ENCODE results near the gene CTTNBP2. TPM values are rescaled to one million over a fixed set of nuclear protein-coding genes. Genes with fewer than 3 reads are reported as not detected.

The CTTNBP2 gene
- total RNA-seq, 2 experiments from 2014 or later = not detected

DNA sequence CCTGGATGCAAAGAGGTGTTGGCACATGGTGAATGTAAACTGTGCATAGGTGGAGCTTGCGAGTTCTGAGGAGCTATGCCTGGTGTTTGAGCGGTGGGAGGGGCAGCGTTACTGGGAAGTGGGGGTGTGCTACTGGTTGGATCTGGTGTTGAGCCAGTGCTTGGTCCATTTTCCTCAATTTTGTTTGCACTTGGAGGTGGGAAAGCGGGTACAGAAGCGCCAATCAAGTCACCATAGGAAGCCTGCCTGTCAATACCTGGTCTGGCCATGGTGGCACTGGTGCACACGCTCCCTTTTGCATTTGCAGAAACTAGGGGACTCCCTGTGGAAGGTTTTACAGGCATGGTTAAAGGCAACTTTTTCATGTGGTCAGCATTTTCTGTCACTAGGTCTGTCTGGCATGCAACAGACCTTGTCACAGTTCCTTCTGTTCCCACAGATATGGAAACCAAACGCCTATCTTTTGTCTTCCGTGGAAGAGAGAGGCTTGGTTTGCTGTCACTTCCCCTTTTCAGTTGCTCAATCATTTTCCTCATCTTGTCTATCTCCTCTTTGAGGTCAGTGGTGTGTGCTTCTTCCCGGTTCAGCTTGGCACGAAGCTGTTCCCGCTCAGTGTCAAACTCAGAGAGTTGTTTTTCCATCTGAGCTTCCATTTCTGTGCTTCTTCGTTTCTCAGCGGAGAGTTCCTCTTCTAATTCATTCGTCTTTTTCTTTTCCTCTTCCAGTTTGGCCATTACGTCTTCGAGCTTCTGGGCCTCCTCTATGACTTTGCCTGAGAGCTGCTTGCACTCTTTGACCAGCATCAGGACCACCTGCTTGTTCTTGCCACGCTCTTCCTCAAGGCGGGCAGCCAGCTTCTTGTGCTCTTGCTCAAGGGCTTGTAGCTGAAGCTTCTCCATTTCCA lies 81.1 kb downstream of the CTTNBP2 start:
- Mint-ChIP-seq H3K27ac (no peak overlapping the region), H3K4me1 (ENCODE audit: low read depth) (no peaks in the 10 kb centered on the region), H3K36me3 (ENCODE audit: low read depth) (no peaks in the 10 kb centered on the region), H3K4me3 (no peak overlapping the region), H3K27me3 (ENCODE audit: low read depth) (no peaks in the 10 kb centered on the region), H3K9me3 (ENCODE audit: insufficient read depth) (no peaks in the 10 kb centered on the region)
- DNase-seq (no peak), ATAC-seq (no peak)
- POLR2A ChIA-PET = no interaction called here
- CTCF ChIA-PET = no interaction called here

DNA sequence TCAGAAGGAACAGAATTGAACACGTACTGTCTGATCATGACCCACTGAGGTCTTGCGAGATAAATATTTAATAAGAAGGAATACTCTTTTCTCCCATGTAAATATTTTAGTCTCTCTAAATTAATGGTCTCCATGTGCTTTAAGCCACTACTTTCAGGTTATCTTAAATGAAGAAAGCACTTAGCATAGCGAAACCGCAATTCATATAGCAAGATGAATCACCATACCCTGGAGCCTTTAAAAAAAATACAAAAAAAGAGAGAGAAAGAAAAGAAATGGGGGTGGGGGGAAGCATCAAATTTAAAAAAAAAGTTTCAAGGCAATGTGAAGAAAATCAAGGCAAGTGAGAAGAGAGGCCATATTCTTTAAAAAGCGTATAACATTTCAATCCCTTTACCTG lies 82.5 kb downstream of the CTTNBP2 start:
- Mint-ChIP-seq H3K27ac (no peak overlapping the region), H3K27me3 (ENCODE audit: low read depth) (no peaks in the 10 kb centered on the region), H3K9me3 (ENCODE audit: insufficient read depth) (no peaks in the 10 kb centered on the region), H3K4me1 (ENCODE audit: low read depth) (no peaks in the 10 kb centered on the region), H3K4me3 (no peak overlapping the region), H3K36me3 (ENCODE audit: low read depth) (no peaks in the 10 kb centered on the region)
- POLR2A ChIA-PET = no interaction called here
- CTCF ChIA-PET = no interaction called here
- ATAC-seq (no peak), DNase-seq (no peak)

DNA sequence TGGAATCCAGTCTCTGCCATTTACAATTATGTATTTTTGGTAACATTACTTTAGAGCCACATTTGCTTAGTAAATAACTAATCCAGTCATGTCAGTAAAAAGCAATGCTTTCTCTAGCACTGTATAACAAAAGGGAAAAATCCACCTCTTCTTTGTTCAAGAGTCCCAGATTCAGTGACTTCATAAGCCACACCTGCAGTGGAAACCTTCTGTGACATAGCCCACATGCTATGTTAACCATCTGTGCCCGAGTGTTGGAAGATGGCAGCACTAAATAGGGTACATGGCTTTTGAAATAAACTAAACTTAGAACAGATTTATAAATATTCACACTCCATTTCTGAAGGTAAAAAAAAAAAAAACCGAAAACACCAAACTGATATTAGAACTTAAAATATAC lies 83.0 kb downstream of the CTTNBP2 start:
- Mint-ChIP-seq H3K9me3 (ENCODE audit: insufficient read depth) (no peaks in the 10 kb centered on the region), H3K4me3 (no peak overlapping the region), H3K4me1 (ENCODE audit: low read depth) (no peaks in the 10 kb centered on the region), H3K27ac (no peak overlapping the region), H3K36me3 (ENCODE audit: low read depth) (no peaks in the 10 kb centered on the region), H3K27me3 (ENCODE audit: low read depth) (no peaks in the 10 kb centered on the region)
- POLR2A ChIA-PET = no interaction called here
- DNase-seq = no peak
- no peak for ATAC-seq
- CTCF ChIA-PET = no interaction called here

DNA sequence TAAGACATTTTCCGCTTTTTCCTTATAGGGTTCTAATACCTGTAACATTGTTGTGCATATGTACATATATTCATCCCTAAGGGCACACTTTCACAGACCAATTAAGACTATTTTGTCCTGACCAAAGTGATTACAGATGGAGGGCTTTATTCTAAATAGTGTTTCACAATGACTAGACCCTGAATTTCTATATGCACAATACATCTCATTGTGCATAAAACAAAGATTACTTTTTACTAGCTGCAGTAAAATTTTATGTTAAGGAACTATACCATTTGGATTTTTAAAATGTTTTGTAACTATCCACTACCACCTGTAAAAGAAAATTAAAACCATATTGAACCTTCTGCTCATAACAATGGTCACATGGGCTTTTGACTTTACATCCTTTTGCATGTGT lies 87.8 kb downstream of the CTTNBP2 start:
- ChIA-PET CTCF (no interaction called here), POLR2A (no interaction called here)
- Mint-ChIP-seq H3K36me3 (ENCODE audit: low read depth) (no peaks in the 10 kb centered on the region), H3K4me3 (no peak overlapping the region), H3K27me3 (ENCODE audit: low read depth) (no peaks in the 10 kb centered on the region), H3K4me1 (ENCODE audit: low read depth) (no peaks in the 10 kb centered on the region), H3K27ac (no peak overlapping the region), H3K9me3 (ENCODE audit: insufficient read depth) (no peaks in the 10 kb centered on the region)
- ATAC-seq (no peak), DNase-seq (no peak)

DNA sequence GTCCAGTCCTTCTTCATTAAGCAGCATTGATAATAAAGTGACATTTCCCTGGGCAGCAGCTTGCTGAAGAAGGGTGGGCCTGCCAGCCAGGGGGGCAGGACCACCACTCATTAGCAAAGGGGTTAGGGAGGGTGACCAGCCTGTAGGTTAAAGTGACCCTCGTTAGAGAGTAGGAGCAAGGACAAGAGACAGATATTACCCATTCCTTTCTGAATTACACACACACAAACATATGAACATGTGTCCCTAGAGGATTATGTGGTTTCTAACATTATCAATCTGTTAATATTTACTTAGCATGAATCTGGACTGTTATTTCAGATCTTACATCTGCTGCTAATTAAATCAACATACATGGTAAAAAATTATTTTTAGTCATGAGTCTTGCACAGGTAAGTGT lies 88.9 kb downstream of the CTTNBP2 start:
- Mint-ChIP-seq H3K36me3 (ENCODE audit: low read depth) (no peaks in the 10 kb centered on the region), H3K4me3 (no peak overlapping the region), H3K27ac (no peak overlapping the region), H3K4me1 (ENCODE audit: low read depth) (no peaks in the 10 kb centered on the region), H3K9me3 (ENCODE audit: insufficient read depth) (no peaks in the 10 kb centered on the region), H3K27me3 (ENCODE audit: low read depth) (no peaks in the 10 kb centered on the region)
- DNase-seq (no peak), ATAC-seq (no peak)
- CTCF ChIA-PET = no interaction called here
- POLR2A ChIA-PET = no interaction called here

DNA sequence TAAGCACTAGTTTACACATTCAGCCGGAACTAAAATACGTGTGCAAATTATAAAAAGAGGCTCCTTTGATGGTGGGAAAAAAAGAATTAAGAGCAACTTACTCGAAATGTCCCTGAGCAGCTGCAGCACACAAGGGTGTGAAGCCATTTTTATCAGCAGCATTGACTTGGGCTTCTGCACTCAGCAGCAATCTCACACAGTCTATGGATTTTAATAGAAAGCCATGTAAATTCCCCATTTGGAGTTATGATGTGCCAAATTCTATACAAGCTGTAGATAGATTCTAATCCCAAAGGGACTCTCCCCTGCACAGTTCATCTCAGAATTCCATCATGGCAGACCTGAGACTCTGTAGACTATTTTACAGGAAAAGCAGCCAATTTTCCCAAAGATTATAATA lies 90.5 kb downstream of the CTTNBP2 start:
- DNase-seq = no peak
- ChIA-PET POLR2A (no interaction called here), CTCF (no interaction called here)
- Mint-ChIP-seq H3K4me1 (ENCODE audit: low read depth) (no peaks in the 10 kb centered on the region), H3K36me3 (ENCODE audit: low read depth) (no peaks in the 10 kb centered on the region), H3K27me3 (ENCODE audit: low read depth) (no peaks in the 10 kb centered on the region), H3K9me3 (ENCODE audit: insufficient read depth) (no peaks in the 10 kb centered on the region), H3K27ac (no peak overlapping the region), H3K4me3 (no peak overlapping the region)
- ATAC-seq = no peak

DNA sequence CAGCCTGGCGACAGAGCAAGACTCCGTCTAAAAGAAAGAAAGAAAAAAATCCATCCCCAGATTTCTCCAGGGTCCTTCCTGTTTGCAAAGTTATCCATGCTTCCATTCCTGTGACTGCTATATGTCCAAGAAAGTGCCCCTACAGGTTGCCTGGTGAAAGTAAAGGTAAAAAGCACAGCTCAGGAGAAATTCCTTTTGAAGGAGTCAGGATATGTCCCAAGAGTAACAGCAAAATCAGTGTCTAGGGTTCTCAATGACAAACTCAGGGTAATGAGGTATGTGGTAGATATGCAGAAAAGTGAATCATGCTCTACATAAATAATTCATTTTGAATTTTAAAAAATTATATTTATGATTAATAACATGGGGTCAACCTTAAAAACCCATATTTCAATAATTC lies 91.5 kb downstream of the CTTNBP2 start:
- ATAC-seq (no peak), DNase-seq (no peak)
- ChIA-PET POLR2A (no interaction called here), CTCF (no interaction called here)
- H3K27ac Mint-ChIP-seq = no peak overlapping the region
- no peaks in the 10 kb centered on the region for H3K4me1 Mint-ChIP-seq (ENCODE audit: low read depth)
- no peaks in the 10 kb centered on the region for H3K36me3 Mint-ChIP-seq (ENCODE audit: low read depth)
- no peaks in the 10 kb centered on the region for H3K27me3 Mint-ChIP-seq (ENCODE audit: low read depth)
- no peaks in the 10 kb centered on the region for H3K9me3 Mint-ChIP-seq (ENCODE audit: insufficient read depth)
- no peak overlapping the region for H3K4me3 Mint-ChIP-seq

DNA sequence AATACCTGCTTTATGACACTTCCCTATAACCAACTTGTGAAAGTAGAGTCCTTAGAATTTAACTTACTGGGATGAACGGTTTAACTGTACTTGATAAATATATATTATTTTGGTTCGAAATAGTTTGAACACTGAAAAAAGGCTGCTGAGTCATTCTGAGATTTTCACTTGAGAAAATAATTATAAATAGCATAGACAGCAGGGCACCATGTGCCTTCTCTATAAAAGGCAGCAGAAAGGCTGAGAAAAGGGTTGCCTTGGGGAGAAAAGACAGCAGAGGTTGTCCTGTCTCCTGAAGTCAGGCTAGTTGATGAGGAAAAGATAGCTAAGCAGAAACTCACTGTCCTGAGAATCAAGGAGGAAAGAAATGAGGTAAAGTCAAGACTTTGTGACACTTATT lies 92.4 kb downstream of the CTTNBP2 start:
- POLR2A ChIA-PET = no interaction called here
- no peak for DNase-seq
- no peaks in the 10 kb centered on the region for H3K36me3 Mint-ChIP-seq (ENCODE audit: low read depth)
- no peak overlapping the region for H3K27ac Mint-ChIP-seq
- no peak for ATAC-seq
- CTCF ChIA-PET = no interaction called here
- H3K4me1 Mint-ChIP-seq (ENCODE audit: low read depth) = no peaks in the 10 kb centered on the region
- no peaks in the 10 kb centered on the region for H3K27me3 Mint-ChIP-seq (ENCODE audit: low read depth)
- no peaks in the 10 kb centered on the region for H3K9me3 Mint-ChIP-seq (ENCODE audit: insufficient read depth)
- no peak overlapping the region for H3K4me3 Mint-ChIP-seq

DNA sequence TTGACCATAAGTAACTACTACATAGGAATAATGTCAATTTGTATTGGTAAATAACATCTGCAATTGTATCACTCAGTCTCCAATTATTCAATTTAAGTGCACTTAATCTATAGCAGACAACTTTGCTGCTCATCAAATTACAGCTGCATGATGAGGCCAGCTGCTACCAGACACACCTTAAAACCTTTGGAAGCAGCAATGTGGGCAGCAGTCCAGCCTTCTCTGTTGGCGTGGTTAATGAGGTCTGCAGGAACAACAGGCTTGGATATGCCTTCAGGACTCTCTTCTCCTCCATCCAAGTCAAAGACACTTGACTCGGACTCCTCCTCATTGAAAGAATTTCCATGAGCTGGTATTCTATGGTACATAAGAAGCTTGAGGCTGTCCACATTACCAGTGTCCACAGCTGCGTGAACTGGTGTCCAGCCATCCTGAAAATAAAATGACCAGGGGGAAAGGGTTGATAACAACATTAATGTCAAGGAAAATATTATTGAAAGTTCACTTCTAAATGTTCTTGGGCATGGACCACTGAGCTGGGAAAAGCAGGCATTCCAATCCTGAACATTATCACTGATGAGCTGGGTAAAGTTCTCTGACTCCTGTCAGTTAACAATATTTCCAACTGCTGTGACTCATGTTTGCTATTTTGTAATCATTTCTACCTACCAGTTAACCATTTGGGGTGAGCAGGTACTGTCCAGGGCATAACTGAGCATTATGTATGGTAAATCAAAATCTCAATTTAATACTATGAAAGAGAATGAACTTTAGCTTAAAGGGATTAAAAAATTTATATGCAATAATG lies 95.7 kb downstream of the CTTNBP2 start:
- Mint-ChIP-seq H3K36me3 (ENCODE audit: low read depth) (no peaks in the 10 kb centered on the region), H3K4me3 (no peak overlapping the region), H3K27ac (no peak overlapping the region), H3K4me1 (ENCODE audit: low read depth) (no peaks in the 10 kb centered on the region), H3K9me3 (ENCODE audit: insufficient read depth) (no peaks in the 10 kb centered on the region), H3K27me3 (ENCODE audit: low read depth) (no peaks in the 10 kb centered on the region)
- ChIA-PET CTCF (interaction anchor here (0.8 kb wide), 1 partner anchor 8 kb away, joined by 3 read pairs; no protein-coding TSS in a partner anchor), POLR2A (no interaction called here)
- ATAC-seq (no peak), DNase-seq (no peak)

DNA sequence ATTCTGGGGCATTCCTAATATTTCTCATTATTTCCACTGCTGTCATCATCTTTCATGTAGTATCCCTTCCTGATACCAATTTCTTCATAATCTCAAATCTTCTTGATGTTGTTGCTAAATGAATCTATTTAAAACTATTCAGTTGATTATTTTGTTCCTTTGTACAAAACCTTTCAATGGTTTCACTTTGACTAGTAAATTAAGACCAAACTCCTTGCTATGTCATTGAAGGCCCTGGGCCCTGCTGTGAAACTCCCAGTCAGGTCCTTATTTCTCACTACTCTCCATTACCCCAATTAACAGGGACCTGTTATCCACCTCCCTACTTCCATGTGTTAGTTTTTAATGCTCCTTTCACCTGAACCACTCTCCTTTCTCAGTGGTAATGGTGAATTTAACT lies 97.0 kb downstream of the CTTNBP2 start:
- ChIA-PET CTCF (no interaction called here), POLR2A (no interaction called here)
- H3K4me1 Mint-ChIP-seq (ENCODE audit: low read depth) = no peaks in the 10 kb centered on the region
- DNase-seq = no peak
- no peaks in the 10 kb centered on the region for H3K9me3 Mint-ChIP-seq (ENCODE audit: insufficient read depth)
- H3K36me3 Mint-ChIP-seq (ENCODE audit: low read depth) = no peaks in the 10 kb centered on the region
- no peak for ATAC-seq
- no peak overlapping the region for H3K4me3 Mint-ChIP-seq
- no peak overlapping the region for H3K27ac Mint-ChIP-seq
- no peaks in the 10 kb centered on the region for H3K27me3 Mint-ChIP-seq (ENCODE audit: low read depth)

DNA sequence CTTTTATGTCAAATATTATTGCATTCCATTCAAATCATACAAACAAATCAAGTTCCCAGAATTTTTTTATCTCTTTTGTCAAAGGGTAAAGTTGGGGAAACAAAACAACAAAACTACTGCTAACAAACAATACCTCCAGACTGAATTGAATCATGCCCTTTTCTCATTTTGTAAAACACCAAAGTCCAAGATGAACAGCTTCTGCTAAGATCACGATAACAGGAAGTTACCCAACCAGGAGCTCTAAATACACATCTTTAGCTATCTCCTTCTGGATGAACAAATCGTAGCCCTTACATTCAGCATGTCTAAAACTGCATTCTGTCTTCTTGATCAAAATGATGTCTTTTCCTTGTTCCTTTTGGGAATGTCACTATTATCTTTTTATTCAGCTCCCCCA lies 97.4 kb downstream of the CTTNBP2 start:
- ChIA-PET CTCF (no interaction called here), POLR2A (no interaction called here)
- no peak for DNase-seq
- H3K4me3 Mint-ChIP-seq = no peak overlapping the region
- no peaks in the 10 kb centered on the region for H3K4me1 Mint-ChIP-seq (ENCODE audit: low read depth)
- no peaks in the 10 kb centered on the region for H3K9me3 Mint-ChIP-seq (ENCODE audit: insufficient read depth)
- no peak overlapping the region for H3K27ac Mint-ChIP-seq
- ATAC-seq = no peak
- no peaks in the 10 kb centered on the region for H3K36me3 Mint-ChIP-seq (ENCODE audit: low read depth)
- H3K27me3 Mint-ChIP-seq (ENCODE audit: low read depth) = no peaks in the 10 kb centered on the region

DNA sequence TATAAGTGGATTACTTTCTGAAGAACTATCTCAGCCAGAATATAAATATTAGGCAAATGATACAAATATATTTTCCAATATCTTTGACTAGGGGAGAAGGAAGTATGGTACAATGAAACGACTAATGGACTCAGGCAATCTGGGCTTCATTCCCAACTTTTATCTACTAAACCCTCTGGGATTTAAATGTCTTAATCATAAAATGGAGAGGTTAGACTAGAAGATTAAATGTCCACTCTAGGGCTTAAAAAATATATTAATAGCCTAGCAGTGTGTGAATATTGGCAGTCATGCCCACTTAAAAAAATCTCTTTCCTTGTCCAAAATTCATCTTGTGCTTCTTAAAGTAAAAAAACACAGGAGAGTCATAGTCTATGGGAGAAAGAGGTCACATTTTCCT lies 98.3 kb downstream of the CTTNBP2 start:
- POLR2A ChIA-PET = no interaction called here
- no peaks in the 10 kb centered on the region for H3K27me3 Mint-ChIP-seq (ENCODE audit: low read depth)
- DNase-seq = no peak

More for the DNA sequence above, 98.3 kb downstream of the CTTNBP2 start:
- H3K27ac Mint-ChIP-seq = no peak overlapping the region
- H3K4me1 Mint-ChIP-seq (ENCODE audit: low read depth) = no peaks in the 10 kb centered on the region
- no peaks in the 10 kb centered on the region for H3K36me3 Mint-ChIP-seq (ENCODE audit: low read depth)
- ATAC-seq = no peak
- H3K9me3 Mint-ChIP-seq (ENCODE audit: insufficient read depth) = no peaks in the 10 kb centered on the region
- CTCF ChIA-PET = no interaction called here
- H3K4me3 Mint-ChIP-seq = no peak overlapping the region
